ENCODE measurements around the gene DDAH1.
"Not testable (repeated sequence)": the region's sequence is repeated elsewhere in the genome, so short reads cannot be mapped to it uniquely, and the experiment has no call there.

DDAH1 gene

DNA sequence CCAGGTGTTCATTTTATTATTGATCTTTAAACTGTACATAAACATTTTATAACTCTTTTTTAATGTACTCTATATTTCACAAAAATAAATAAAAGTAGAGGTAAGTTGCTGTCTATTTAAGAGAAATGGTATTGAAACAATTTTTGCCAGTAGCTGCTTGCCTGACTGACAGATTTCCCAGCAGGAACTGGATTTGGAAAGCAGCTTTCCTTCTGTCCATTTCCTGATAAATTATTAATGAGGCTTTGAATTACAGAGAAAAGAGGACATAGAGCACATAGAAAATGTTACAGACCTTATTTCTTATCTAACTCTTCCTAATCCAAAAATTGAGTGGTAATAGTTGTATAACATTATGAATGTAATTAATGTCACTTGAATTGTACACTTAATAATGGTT lies 108.8 kb downstream of the DDAH1 start:
- TF ChIP-seq, protein P1, sequence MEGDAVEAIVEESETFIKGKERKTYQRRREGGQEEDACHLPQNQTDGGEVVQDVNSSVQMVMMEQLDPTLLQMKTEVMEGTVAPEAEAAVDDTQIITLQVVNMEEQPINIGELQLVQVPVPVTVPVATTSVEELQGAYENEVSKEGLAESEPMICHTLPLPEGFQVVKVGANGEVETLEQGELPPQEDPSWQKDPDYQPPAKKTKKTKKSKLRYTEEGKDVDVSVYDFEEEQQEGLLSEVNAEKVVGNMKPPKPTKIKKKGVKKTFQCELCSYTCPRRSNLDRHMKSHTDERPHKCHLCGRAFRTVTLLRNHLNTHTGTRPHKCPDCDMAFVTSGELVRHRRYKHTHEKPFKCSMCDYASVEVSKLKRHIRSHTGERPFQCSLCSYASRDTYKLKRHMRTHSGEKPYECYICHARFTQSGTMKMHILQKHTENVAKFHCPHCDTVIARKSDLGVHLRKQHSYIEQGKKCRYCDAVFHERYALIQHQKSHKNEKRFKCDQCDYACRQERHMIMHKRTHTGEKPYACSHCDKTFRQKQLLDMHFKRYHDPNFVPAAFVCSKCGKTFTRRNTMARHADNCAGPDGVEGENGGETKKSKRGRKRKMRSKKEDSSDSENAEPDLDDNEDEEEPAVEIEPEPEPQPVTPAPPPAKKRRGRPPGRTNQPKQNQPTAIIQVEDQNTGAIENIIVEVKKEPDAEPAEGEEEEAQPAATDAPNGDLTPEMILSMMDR (conservative IDR thresholded peaks at IDR 0.05; ENCODE audit: low read depth, low read length): no peak
- no peak overlapping the region for H3K4me3 ChIP-seq (ENCODE audit: low read length)

DNA sequence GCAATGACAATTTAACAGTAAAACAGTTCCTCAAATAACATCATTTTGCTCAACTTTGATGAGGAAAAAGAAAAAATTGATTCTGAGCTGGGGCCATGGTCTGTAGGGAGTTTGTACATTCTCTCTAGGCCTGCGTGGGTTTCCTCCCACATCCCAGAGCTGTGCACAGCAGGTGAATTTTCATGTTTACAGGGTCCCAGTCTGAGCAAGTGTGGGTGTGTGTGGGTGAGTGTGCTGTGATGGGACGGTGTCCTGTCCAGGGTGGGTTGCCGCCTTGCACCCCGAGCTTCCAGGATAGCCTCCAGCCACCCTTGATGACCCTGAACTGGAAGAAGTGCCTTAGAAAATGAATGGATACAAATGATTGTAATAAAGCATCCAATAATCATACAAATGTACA lies 112.9 kb downstream of the DDAH1 start:
- TF ChIP-seq, protein P1 (conservative IDR thresholded peaks at IDR 0.05; ENCODE audit: low read depth, low read length): no peak
- DNase-seq (ENCODE audit: low read depth): no peak
- no peak overlapping the region for H3K4me3 ChIP-seq (ENCODE audit: low read length)

More for the DNA sequence above, 108.8 kb downstream of the DDAH1 start:
- no peak for DNase-seq (ENCODE audit: low read depth)

- H3K4me3 ChIP-seq (ENCODE audit: low read length): no peak overlapping the region
- no peak for DNase-seq (ENCODE audit: low read depth)
- TF ChIP-seq, protein P1 (conservative IDR thresholded peaks at IDR 0.05; ENCODE audit: low read depth, low read length): no peak
Measured at GRCh38 chr1:85351202-85351828, 113.6 kb downstream of the DDAH1 start.

GRCh38 chr1:85349224-85349623 lies 115.7 kb downstream of the DDAH1 start:
- TF ChIP-seq, protein P1 (conservative IDR thresholded peaks at IDR 0.05; ENCODE audit: low read depth, low read length): no peak
- DNase-seq (ENCODE audit: low read depth): no peak

GRCh38 chr1:85347908-85348307 lies 117.1 kb downstream of the DDAH1 start:
- H3K4me3 ChIP-seq (ENCODE audit: low read length): no peak overlapping the region
- TF ChIP-seq, protein P1 (conservative IDR thresholded peaks at IDR 0.05; ENCODE audit: low read depth, low read length): no peak
- DNase-seq (ENCODE audit: low read depth): no peak

More at GRCh38 chr1:85349224-85349623, 115.7 kb downstream of the DDAH1 start:
- no peak overlapping the region for H3K4me3 ChIP-seq (ENCODE audit: low read length)

DNA sequence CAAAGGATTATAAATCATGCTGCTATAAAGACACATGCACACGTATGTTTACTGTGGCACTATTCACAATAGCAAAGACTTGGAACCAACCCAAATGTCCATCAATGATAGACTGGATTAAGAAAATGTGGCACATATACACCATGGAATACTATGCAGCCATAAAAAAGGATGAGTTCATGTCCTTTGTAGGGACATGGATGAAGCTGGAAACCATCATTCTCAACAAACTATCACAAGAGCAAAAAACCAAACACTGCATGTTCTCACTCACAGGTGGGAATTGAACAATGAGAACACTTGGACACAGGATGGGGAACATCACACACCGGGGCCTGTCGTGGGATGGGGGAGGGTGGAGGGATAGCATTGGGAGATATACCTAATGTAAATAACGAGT lies 117.7 kb downstream of the DDAH1 start:
- DNase-seq (ENCODE audit: low read depth); H3K4me3 ChIP-seq (ENCODE audit: low read length): not testable (repeated sequence)

GRCh38 chr1:85344256-85344694 lies 120.7 kb downstream of the DDAH1 start:
- H3K4me3 ChIP-seq (ENCODE audit: low read length): no peak overlapping the region
- DNase-seq (ENCODE audit: low read depth): no peak
- TF ChIP-seq, protein P1 (conservative IDR thresholded peaks at IDR 0.05; ENCODE audit: low read depth, low read length): peak; percentile 78
